ENCODE results near the gene SH3D21.

The SH3D21 gene

DNA sequence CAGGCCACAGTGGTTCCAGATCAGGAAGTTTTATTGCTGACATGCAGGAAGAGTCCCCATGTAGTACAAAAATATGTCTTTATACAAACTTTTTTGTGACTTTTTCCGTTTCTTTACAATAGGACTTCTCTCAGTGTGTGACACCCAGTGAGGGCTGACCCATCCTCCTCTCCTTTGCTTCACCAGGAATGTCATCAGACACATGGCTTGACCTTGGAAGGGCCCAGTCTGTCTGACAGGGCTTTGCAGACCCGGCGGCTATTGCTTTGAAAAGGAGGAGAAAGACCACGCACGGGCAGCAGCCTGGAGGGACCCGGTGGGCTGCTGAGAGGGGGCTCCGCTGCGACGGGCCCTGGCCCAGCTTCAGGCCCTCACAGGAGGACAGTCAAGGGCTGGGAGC is 33.4 kb downstream of the SH3D21 start:
- Histone ChIP-seq H3K9ac (ENCODE audit: low read length) (no peak overlapping the region), H3K27me3 (ENCODE audit: control insufficient read depth, insufficient read depth, low read length) (no peaks in the 10 kb centered on the region), H3K36me3 (ENCODE audit: control insufficient read depth, low read depth, low read length) (peaks cover 13% of the 10 kb centered on the region), H3K4me3 (ENCODE audit: low read length) (no peak overlapping the region), H3K27ac (ENCODE audit: low read length) (no peak overlapping the region), H3K4me1 (ENCODE audit: control insufficient read depth, low read depth, low read length) (no peaks in the 10 kb centered on the region), H3K9me3 (ENCODE audit: control insufficient read depth, low read depth, low read length) (no peaks in the 10 kb centered on the region)

GRCh38 chr1:36341626-36342320 is 35.6 kb downstream of the SH3D21 start:
- H3K9me3 ChIP-seq (ENCODE audit: control insufficient read depth, low read depth, low read length): no peaks in the 10 kb centered on the region
- H3K4me3 ChIP-seq (ENCODE audit: low read length): no peak overlapping the region
- no peaks in the 10 kb centered on the region for H3K4me1 ChIP-seq (ENCODE audit: control insufficient read depth, low read depth, low read length)
- H3K27me3 ChIP-seq (ENCODE audit: control insufficient read depth, insufficient read depth, low read length): no peaks in the 10 kb centered on the region
- no peak overlapping the region for H3K27ac ChIP-seq (ENCODE audit: low read length)
- H3K36me3 ChIP-seq (ENCODE audit: control insufficient read depth, low read depth, low read length): peaks cover 13% of the 10 kb centered on the region
- no peak overlapping the region for H3K9ac ChIP-seq (ENCODE audit: low read length)

GRCh38 chr1:36342426-36343185 is 36.4 kb downstream of the SH3D21 start:
- Histone ChIP-seq H3K4me1 (ENCODE audit: control insufficient read depth, low read depth, low read length) (no peaks in the 10 kb centered on the region), H3K4me3 (ENCODE audit: low read length) (no peak overlapping the region), H3K9me3 (ENCODE audit: control insufficient read depth, low read depth, low read length) (no peaks in the 10 kb centered on the region), H3K27me3 (ENCODE audit: control insufficient read depth, insufficient read depth, low read length) (no peaks in the 10 kb centered on the region), H3K36me3 (ENCODE audit: control insufficient read depth, low read depth, low read length) (peaks cover 17% of the 10 kb centered on the region), H3K9ac (ENCODE audit: low read length) (no peak overlapping the region), H3K27ac (ENCODE audit: low read length) (no peak overlapping the region)

DNA sequence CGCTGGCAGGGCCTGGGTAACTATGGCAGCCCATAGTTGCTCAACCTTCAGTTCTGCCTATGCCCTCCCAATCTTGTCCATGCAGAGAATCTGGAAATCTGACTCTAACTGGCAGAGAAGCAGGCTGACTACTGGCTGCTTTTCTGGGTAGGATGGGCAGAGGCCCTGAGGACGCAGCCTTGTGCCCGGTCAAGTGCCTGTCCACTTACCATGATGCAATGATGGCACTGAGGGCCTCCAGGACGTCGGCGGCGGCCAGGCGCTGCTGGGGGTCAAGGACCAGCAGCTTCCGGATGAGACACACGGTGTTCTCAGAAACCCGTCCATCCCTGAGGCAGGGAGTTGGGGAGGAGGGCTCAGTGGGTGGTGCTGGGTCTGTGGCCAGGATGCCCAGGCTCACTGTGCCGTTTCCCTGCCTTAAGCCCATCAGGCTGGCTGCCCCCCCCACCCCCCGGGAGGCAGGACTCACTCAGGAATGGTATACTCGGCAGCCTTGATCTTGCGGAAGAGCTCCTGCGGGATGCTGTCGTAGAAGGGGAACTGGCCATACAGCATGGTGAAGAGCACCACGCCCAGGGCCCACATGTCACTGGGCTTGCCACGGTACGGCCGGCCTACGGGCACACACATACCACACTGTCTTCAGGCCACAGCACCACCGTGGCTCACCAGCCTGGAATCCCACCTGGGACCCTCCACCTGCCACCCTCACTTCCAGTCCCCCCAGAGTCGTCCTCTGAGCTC is 37.7 kb downstream of the SH3D21 start:
- no peak overlapping the region for H3K4me3 ChIP-seq (ENCODE audit: low read length)
- no peaks in the 10 kb centered on the region for H3K27me3 ChIP-seq (ENCODE audit: control insufficient read depth, insufficient read depth, low read length)
- H3K4me1 ChIP-seq (ENCODE audit: control insufficient read depth, low read depth, low read length): no peaks in the 10 kb centered on the region
- H3K9ac ChIP-seq (ENCODE audit: low read length): no peak overlapping the region
- no peaks in the 10 kb centered on the region for H3K9me3 ChIP-seq (ENCODE audit: control insufficient read depth, low read depth, low read length)
- no peak overlapping the region for H3K27ac ChIP-seq (ENCODE audit: low read length)
- H3K36me3 ChIP-seq (ENCODE audit: control insufficient read depth, low read depth, low read length): peaks cover 27% of the 10 kb centered on the region

DNA sequence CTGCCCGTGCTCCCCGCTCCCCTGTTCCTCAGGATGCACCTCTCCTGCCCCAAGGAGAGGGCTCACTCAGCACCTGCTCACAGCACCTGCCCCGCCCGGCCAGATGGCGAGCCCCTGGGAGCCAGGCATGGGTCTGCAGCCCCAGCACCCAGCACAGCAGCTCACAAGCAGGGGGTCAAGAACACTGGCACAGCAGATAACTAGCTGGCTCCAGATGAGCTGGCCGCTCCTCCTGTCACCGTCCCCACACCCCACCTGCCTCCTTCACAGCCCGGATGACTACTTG is 38.2 kb downstream of the SH3D21 start:
- Histone ChIP-seq H3K27me3 (ENCODE audit: control insufficient read depth, insufficient read depth, low read length) (no peaks in the 10 kb centered on the region), H3K36me3 (ENCODE audit: control insufficient read depth, low read depth, low read length) (peaks cover 31% of the 10 kb centered on the region), H3K4me1 (ENCODE audit: control insufficient read depth, low read depth, low read length) (no peaks in the 10 kb centered on the region), H3K4me3 (ENCODE audit: low read length) (no peak overlapping the region), H3K27ac (ENCODE audit: low read length) (no peak overlapping the region), H3K9ac (ENCODE audit: low read length) (no peak overlapping the region), H3K9me3 (ENCODE audit: control insufficient read depth, low read depth, low read length) (no peaks in the 10 kb centered on the region)

DNA sequence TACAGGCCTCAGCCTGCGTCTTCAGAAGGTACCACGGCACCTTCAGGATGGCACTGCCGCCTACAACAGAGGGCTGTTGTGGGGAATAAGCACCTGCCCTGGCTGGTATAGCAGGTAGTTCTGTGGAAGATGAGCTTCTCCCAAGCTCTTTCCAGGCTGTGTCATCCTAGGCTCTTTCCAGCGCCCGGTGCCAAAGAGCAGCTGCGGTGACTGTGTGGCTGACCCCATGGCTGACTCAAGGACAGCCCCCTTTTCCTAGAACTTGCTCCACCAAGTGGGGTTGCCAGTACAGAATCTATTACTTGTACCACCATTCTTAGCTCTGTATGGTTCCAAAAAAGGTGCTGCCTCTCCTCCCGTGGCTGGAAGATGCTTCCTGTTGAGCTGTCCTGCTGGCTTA is 39.2 kb downstream of the SH3D21 start:
- Histone ChIP-seq H3K27me3 (ENCODE audit: control insufficient read depth, insufficient read depth, low read length) (no peaks in the 10 kb centered on the region), H3K9me3 (ENCODE audit: control insufficient read depth, low read depth, low read length) (no peaks in the 10 kb centered on the region), H3K4me3 (ENCODE audit: low read length) (no peak overlapping the region), H3K4me1 (ENCODE audit: control insufficient read depth, low read depth, low read length) (no peaks in the 10 kb centered on the region), H3K27ac (ENCODE audit: low read length) (no peak overlapping the region), H3K36me3 (ENCODE audit: control insufficient read depth, low read depth, low read length) (peaks cover 31% of the 10 kb centered on the region), H3K9ac (ENCODE audit: low read length) (no peak overlapping the region)

DNA sequence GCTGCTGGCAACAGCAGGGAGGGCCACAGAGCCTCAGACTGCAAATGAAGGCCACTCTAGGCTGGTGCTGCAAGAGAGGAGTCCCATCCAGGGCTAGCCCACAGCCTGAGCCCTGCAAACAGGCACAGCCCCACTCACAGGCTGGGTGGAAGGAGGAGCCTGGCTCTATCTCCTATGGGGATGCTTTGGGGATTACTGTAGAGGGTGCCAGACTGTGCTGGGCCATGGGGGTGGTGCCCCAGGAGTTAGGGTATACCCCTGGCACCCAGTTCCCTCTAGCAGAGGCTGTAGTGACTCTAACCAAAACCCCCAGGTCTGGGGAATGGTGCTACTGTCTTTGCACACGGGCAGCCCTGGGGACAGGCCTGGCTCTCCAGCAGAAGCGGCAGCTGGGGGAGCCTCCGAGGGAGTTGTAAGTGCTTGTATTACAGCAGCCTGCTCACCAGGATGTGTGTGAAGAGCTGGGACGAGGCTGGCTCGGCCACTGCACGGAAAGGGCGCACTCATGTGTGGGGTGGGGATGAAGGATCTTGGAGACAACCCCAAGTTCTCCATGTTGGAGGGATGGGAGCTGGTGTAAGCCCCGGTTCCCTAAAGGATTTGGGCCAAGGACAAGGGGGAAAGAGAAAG is 40.7 kb downstream of the SH3D21 start:
- no peaks in the 10 kb centered on the region for H3K27me3 ChIP-seq (ENCODE audit: control insufficient read depth, insufficient read depth, low read length)
- no peaks in the 10 kb centered on the region for H3K9me3 ChIP-seq (ENCODE audit: control insufficient read depth, low read depth, low read length)
- no peak overlapping the region for H3K4me3 ChIP-seq (ENCODE audit: low read length)
- H3K27ac ChIP-seq (ENCODE audit: low read length): no peak overlapping the region
- H3K4me1 ChIP-seq (ENCODE audit: control insufficient read depth, low read depth, low read length): no peaks in the 10 kb centered on the region
- H3K36me3 ChIP-seq (ENCODE audit: control insufficient read depth, low read depth, low read length): peaks cover 26% of the 10 kb centered on the region
- no peak overlapping the region for H3K9ac ChIP-seq (ENCODE audit: low read length)

GRCh38 chr1:36349241-36349671 is 43.1 kb downstream of the SH3D21 start:
- no peaks in the 10 kb centered on the region for H3K4me1 ChIP-seq (ENCODE audit: control insufficient read depth, low read depth, low read length)

GRCh38 chr1:36349839-36350238 is 43.7 kb downstream of the SH3D21 start:
- H3K4me3 ChIP-seq (ENCODE audit: low read length): no peak overlapping the region
- no peaks in the 10 kb centered on the region for H3K9me3 ChIP-seq (ENCODE audit: control insufficient read depth, low read depth, low read length)
- no peak overlapping the region for H3K27ac ChIP-seq (ENCODE audit: low read length)
- H3K4me1 ChIP-seq (ENCODE audit: control insufficient read depth, low read depth, low read length): no peaks in the 10 kb centered on the region
- no peaks in the 10 kb centered on the region for H3K27me3 ChIP-seq (ENCODE audit: control insufficient read depth, insufficient read depth, low read length)
- H3K9ac ChIP-seq (ENCODE audit: low read length): no peak overlapping the region
- H3K36me3 ChIP-seq (ENCODE audit: control insufficient read depth, low read depth, low read length): peaks cover 26% of the 10 kb centered on the region

More at GRCh38 chr1:36349241-36349671, 43.1 kb downstream of the SH3D21 start:
- H3K27me3 ChIP-seq (ENCODE audit: control insufficient read depth, insufficient read depth, low read length): no peaks in the 10 kb centered on the region
- H3K36me3 ChIP-seq (ENCODE audit: control insufficient read depth, low read depth, low read length): peaks cover 20% of the 10 kb centered on the region
- H3K27ac ChIP-seq (ENCODE audit: low read length): no peak overlapping the region
- H3K4me3 ChIP-seq (ENCODE audit: low read length): no peak overlapping the region
- H3K9ac ChIP-seq (ENCODE audit: low read length): no peak overlapping the region
- H3K9me3 ChIP-seq (ENCODE audit: control insufficient read depth, low read depth, low read length): no peaks in the 10 kb centered on the region

DNA sequence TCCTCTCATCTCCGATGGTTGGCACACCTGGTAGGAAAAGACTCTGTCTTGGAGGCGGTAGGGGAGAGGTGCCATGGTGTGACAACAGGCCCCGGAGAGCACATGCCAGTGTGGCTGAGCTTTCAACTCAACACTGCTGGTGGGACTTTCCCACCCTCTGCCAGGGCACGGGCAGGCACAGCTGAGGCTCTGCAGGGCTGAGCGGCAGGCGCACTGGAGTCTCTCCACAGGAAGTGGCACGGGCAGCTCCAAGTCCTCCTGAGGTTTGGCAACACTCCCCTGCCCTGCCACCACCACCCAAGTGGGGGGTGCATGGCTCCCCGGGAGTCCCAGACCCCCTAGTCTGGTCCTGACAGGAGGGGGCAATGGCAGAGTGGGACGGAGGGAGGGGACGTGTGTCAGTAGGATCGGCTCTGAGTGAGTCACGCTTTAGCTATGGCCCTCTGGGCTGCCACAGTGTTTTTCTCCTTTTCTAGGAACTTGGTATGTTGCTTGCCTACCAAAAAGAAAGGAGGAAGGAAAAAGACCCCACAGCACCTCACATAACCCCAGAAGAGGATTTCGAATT is 44.6 kb downstream of the SH3D21 start:
- Histone ChIP-seq H3K9ac (ENCODE audit: low read length) (no peak overlapping the region), H3K36me3 (ENCODE audit: control insufficient read depth, low read depth, low read length) (peaks cover 31% of the 10 kb centered on the region), H3K4me1 (ENCODE audit: control insufficient read depth, low read depth, low read length) (no peaks in the 10 kb centered on the region), H3K4me3 (ENCODE audit: low read length) (no peak overlapping the region), H3K27ac (ENCODE audit: low read length) (no peak overlapping the region), H3K27me3 (ENCODE audit: control insufficient read depth, insufficient read depth, low read length) (no peaks in the 10 kb centered on the region), H3K9me3 (ENCODE audit: control insufficient read depth, low read depth, low read length) (no peaks in the 10 kb centered on the region)

Data from iPS-18a (cell line).